Natural killer cell treated with Interleukin-12 subunit alpha and Interleukin-12 subunit beta and Interleukin-15 and Interleukin-18, amount 100 ng/mL, for 72 hours (primary cell): ENCODE measurements around the gene QSOX2. TPM values are rescaled to one million over a fixed set of nuclear protein-coding genes. Genes with fewer than 3 reads are reported as not detected.

Experiments used
- ATAC-seq, 2 donors: fragments of 150-1000 bp; cut with Tn5 transposase in 1 of 2; sonication (Bioruptor Pico), chemical (Tn5 transposase) in 1 of 2; 2 replicates each; pipeline ENCODE4 v1.10.0; 2021
- DNase-seq: peaks from one replicate; pipeline ENCODE4 v3.0.0; 2022; ENCODE audit warnings: low spot score
- H3K27ac Mint-ChIP-seq, 2 donors: 1 replicate in 1 of 2; 2 replicates in 1 of 2; pipeline ENCODE4 v1.8.0; 2022; ENCODE audit warnings: mixed read lengths in 2 of 2, mild to moderate bottlenecking in 1 of 2, moderate library complexity in 1 of 2
- H3K27me3 Mint-ChIP-seq, 2 donors: 1 replicate in 1 of 2; 2 replicates in 1 of 2; pipeline ENCODE4 v1.8.0; 2022; ENCODE audit warnings: mixed read lengths in 2 of 2
- H3K36me3 Mint-ChIP-seq: one replicate; pipeline ENCODE4 v1.8.0; 2022; ENCODE audit warnings: mixed read lengths
- H3K4me1 Mint-ChIP-seq, 2 donors: 1 replicate in 1 of 2; 2 replicates in 1 of 2; pipeline ENCODE4 v1.8.0; 2022; ENCODE audit warnings: low read depth in 2 of 2, mixed read lengths in 2 of 2, mild to moderate bottlenecking in 1 of 2
- H3K4me3 Mint-ChIP-seq: one replicate; pipeline ENCODE4 v1.8.0; 2022; ENCODE audit warnings: mixed read lengths
- H3K9me3 Mint-ChIP-seq: 2 replicates; pipeline ENCODE4 v1.8.0; 2022; ENCODE audit warnings: mixed read lengths
- total RNA-seq, 2 donors: library from RNA; stranded (reverse); gene quantifications; one replicate each; pipeline ENCODE4 v1.2.3, GENCODE V29; 2022

Gene QSOX2
- total RNA-seq, 2 donors from 2014 or later, result 16.4 to 27.3 TPM

DNA sequence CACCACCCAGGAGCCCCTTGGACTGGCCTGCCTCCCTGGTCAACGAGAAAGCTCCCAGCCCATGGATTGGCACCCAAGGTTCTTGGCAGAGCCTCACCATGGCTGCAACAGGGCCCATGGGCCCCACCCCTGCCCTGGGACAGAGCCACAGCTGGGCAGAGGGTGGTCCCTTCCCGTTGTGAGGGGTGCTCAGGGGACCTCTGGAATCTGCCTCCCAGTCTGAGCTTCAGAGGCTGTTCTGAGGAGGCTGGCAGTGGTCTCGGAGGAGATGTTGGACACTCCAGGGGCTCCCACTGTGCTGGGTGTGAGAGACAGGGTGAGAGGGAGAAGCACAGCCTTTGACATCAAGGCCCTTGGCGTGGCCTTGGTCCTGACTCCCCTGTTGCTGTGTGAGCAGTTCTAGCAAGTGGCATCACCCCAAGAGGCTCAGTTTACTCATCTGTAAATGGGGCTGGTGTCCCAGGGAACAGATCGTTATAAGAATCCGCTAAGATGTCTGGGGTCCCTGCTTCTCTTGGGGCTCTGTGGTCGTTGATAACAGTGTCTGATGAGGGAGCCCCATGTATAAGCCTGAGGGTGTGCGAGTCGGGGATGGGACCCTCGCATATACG is 73.7 kb downstream of the QSOX2 start:
- H3K4me1 Mint-ChIP-seq, result peaks cover 0 to 4% of the 10 kb centered on the region in 2 donors
- ATAC-seq (no peak), DNase-seq (no peak)
- H3K4me3 Mint-ChIP-seq, result no peak overlapping the region
- H3K9me3 Mint-ChIP-seq, result no peaks in the 10 kb centered on the region
- peaks cover 0 to 11% of the 10 kb centered on the region in 2 donors for H3K27me3 Mint-ChIP-seq
- H3K36me3 Mint-ChIP-seq, result no peaks in the 10 kb centered on the region
- no peak overlapping the region for H3K27ac Mint-ChIP-seq

DNA sequence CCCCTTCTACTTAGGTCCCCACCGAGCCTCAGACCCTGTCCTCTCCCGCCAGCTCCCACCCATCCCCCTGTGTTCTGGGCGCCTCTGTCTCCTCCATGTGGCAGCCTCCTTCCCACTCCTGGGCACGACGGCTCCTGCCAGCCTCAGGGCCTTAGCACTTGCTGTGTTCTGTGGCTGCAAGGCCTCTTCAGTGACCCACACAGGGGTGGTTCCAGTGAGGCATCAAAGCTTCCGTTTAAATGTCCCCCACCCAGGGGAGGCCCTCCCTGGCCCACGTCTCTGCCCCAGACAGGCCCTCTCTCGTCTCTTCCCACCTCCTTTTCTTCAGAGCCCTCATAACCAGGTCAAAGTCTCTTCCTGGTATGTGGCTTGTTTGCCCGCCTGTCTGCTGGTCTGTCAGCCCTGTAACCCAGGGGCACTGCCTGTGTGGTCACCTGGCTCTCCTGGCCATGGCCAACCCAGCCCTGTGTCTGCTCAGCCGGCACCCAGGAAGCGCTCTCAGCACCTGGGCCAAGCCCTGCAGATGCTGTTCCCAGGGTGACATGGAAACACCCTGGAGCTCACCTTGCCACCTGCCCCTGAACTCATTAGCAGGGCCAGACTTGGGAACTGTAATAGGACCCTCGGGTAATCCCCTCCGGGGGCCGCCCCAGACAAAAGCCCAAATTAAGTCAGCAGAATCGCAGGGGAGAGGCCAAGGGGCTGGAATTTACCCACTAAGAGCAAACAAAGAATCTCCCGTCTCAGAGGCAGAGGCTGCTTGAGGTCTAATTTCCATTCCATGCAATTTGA is 74.4 kb downstream of the QSOX2 start:
- Mint-ChIP-seq H3K4me3 (no peak overlapping the region), H3K4me1 (peaks cover 0 to 4% of the 10 kb centered on the region in 2 donors), H3K27ac (no peak overlapping the region), H3K27me3 (peaks cover 0 to 11% of the 10 kb centered on the region in 2 donors), H3K36me3 (no peaks in the 10 kb centered on the region), H3K9me3 (no peaks in the 10 kb centered on the region)
- no peak for DNase-seq
- no peak for ATAC-seq

DNA sequence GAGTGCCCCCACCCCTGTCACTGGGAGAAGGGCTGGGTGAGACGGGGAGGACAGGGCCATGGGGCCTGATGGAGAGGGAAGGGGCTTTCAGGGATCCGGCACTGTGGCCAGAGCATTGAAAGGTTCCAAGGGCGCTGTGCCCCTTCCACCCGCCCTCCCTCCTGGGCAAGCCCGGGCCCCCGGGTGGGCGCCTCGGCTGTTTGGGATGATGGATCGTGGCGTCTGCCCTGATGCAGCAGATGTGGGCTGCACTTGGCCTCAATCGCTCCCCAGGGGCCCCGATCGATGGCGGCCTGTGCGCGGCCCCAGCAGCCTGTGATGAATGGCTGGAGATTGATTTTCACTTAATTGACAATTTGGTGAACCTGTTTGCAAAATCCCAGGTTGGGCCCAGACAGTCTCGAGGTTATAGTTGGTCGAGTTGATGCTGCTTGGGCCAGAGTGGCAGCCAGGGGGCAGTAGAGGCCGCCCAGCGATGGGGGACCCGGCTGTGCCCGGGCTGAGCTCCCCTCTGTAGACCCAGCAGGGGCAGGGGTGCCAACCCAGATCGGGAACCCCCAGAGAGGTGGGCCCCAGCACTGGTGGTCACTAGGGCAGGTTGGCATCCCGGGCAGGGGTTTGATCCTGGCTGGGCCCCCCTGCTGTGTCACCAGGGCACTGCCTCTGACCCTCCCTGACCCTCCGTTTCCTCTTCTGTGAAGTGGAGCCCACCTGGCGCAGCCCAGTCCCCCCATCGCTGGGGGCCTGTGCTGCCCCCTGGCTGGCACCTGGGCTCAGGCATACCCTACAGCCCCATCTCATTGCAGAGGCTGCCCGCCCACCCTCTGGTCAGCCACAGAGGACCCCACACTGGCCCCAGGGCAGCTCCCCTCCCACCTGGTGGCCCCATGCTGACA is 75.4 kb downstream of the QSOX2 start:
- DNase-seq, result no peak
- no peak overlapping the region for H3K4me3 Mint-ChIP-seq
- H3K4me1 Mint-ChIP-seq, result peaks cover 0 to 4% of the 10 kb centered on the region in 2 donors
- H3K9me3 Mint-ChIP-seq, result no peaks in the 10 kb centered on the region
- ATAC-seq, result peak; percentile 52 to 67
- H3K27me3 Mint-ChIP-seq, result peaks cover 0 to 11% of the 10 kb centered on the region in 2 donors
- H3K36me3 Mint-ChIP-seq, result no peaks in the 10 kb centered on the region
- no peak overlapping the region for H3K27ac Mint-ChIP-seq

DNA sequence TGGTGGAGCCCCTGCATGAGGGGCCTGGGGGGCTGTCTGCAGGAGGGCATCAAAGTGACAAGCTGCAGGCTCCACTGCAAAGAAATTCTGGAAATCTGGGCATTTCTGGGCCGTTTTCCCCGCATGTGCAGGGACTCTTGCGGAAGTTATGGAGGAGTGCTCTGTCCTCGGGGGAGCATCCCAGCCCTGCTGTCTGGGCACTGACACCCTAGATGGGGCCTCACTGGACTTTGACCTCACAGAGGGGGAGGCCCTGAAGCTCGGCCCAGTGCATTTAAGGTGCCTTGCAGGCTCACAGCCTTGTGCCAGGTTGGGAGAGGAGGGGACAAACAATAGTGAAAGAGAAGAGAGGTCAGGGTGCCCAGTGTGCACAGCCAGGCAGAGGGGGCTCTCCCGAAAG is 76.1 kb downstream of the QSOX2 start:
- no peaks in the 10 kb centered on the region for H3K36me3 Mint-ChIP-seq
- H3K9me3 Mint-ChIP-seq, result no peaks in the 10 kb centered on the region
- no peak overlapping the region for H3K4me3 Mint-ChIP-seq
- H3K4me1 Mint-ChIP-seq, result peaks cover 0 to 4% of the 10 kb centered on the region in 2 donors
- no peak for DNase-seq
- H3K27ac Mint-ChIP-seq, result no peak overlapping the region
- no peak for ATAC-seq
- H3K27me3 Mint-ChIP-seq, result peaks cover 0 to 14% of the 10 kb centered on the region in 2 donors

DNA sequence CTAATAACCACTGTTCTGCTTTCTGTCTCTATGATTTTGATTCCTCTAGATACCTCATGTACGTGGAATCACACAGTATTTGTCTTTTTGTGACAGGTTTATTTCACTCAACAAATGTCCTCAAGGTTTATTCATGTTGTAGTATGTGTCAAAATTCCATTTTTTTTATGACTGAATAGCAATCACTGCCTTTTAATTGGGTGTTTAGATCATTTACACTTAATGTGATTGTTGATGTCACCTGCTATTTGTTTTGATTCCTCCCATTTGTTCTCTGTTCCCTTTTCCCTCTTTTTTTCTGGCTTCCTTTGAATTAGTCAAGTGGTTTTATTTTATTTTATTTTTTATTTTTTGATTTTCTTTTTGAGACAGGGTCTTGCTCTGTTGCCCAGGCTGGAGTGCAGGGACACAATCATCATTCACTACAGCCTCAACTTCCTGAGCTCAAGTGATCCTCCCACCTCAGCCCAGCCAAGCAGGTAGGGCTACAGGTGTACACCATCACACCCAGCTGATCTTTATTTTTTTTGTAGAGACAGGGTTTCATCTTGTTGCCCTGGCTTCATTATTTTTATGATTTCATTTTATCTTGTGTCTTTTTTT is 82.3 kb downstream of the QSOX2 start:
- Mint-ChIP-seq H3K9me3 (peaks cover 2% of the 10 kb centered on the region), H3K27ac (no peak overlapping the region), H3K4me1 (no peaks in the 10 kb centered on the region), H3K4me3 (no peak overlapping the region), H3K36me3 (no peaks in the 10 kb centered on the region), H3K27me3 (peaks cover 0 to 8% of the 10 kb centered on the region in 2 donors)
- DNase-seq (no peak), ATAC-seq (no peak)

DNA sequence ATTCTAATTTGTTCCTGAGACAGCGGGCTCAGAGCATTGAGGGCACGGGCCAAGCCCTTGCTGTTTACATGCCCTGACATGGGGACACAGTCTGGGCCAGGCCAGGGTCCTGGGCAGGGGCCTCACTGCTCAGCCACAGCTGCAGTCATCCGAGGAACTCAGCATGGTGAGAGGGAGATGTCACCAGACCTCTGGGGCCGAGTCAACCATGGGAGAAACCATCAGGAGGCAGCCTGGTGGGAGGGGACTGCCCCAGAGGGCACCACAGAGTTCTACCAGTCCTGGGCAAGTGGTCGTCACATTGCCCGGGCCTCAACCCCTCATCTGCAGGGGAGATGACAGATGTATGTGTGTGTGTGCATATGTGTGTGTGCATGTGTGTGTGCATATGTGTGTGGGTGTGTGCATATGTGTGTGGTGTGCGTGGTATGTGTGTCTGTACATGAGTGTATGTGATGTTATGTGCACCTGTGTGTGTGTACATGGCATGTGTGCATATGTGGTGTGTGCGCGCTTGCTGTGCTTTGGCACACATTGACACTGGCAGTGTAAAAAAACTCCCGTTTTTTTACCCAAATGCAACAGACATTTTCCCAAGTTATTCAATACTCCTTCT is 84.5 kb downstream of the QSOX2 start:
- ATAC-seq (no peak), DNase-seq (no peak)
- no peak overlapping the region for H3K4me3 Mint-ChIP-seq
- H3K9me3 Mint-ChIP-seq, result peaks cover 2% of the 10 kb centered on the region
- no peaks in the 10 kb centered on the region for H3K36me3 Mint-ChIP-seq
- no peak overlapping the region for H3K27ac Mint-ChIP-seq
- no peaks in the 10 kb centered on the region for H3K4me1 Mint-ChIP-seq
- H3K27me3 Mint-ChIP-seq, result peaks cover 0 to 6% of the 10 kb centered on the region in 2 donors

DNA sequence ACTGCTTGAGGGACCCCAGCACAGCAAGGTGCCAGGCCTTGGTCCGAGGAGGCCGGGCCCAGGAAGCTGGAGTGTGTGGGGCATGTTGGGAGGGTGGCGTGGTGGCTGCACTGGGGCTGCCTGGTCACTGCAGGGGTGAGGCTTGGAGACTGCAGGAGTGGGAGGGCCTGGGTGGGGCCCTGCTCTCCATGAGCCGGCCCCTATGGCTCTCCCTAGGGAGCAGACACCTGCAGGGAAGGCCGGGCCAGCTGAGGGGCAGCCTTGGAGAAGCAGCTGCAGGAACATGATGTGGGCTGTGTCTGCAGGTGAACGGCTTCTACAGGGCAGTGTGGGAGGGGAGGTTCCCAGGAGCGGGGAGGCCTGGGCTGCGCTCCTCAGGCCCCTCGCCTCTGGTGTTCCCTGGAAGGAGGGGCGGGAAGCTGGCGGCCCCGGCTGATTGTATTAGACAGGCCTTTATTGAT is 85.2 kb downstream of the QSOX2 start:
- peak in 1 of 2 donors; percentile 32 for ATAC-seq
- Mint-ChIP-seq H3K36me3 (no peaks in the 10 kb centered on the region), H3K27ac (no peak overlapping the region), H3K4me3 (no peak overlapping the region), H3K9me3 (peaks cover 2% of the 10 kb centered on the region), H3K27me3 (peaks cover 0 to 9% of the 10 kb centered on the region in 2 donors), H3K4me1 (no peaks in the 10 kb centered on the region)
- DNase-seq, result no peak

DNA sequence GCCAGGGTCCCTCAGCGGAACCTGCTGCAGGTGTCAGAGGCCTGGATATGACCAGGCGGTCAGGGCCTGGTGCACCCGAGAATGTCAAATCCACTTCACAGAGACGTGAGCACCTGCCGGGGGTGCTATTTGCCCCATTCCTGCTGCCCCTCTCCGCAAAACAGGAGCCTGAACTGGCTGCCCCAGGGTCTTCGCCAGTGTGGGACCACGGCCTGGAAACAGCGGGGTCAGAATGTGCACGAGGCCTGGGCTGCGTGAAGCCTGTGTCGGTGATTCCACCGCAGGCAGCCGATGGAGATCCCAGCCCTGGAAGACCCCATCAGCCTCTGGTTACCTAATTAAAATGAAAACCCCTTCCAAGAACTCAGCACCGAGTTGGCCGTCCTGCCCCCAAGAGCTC is 85.8 kb downstream of the QSOX2 start:
- H3K4me1 Mint-ChIP-seq, result no peaks in the 10 kb centered on the region
- peaks cover 2% of the 10 kb centered on the region for H3K9me3 Mint-ChIP-seq
- H3K4me3 Mint-ChIP-seq, result no peak overlapping the region
- H3K27ac Mint-ChIP-seq, result no peak overlapping the region
- H3K27me3 Mint-ChIP-seq, result peaks cover 0 to 10% of the 10 kb centered on the region in 2 donors
- ATAC-seq, result no peak
- DNase-seq, result no peak
- no peaks in the 10 kb centered on the region for H3K36me3 Mint-ChIP-seq

DNA sequence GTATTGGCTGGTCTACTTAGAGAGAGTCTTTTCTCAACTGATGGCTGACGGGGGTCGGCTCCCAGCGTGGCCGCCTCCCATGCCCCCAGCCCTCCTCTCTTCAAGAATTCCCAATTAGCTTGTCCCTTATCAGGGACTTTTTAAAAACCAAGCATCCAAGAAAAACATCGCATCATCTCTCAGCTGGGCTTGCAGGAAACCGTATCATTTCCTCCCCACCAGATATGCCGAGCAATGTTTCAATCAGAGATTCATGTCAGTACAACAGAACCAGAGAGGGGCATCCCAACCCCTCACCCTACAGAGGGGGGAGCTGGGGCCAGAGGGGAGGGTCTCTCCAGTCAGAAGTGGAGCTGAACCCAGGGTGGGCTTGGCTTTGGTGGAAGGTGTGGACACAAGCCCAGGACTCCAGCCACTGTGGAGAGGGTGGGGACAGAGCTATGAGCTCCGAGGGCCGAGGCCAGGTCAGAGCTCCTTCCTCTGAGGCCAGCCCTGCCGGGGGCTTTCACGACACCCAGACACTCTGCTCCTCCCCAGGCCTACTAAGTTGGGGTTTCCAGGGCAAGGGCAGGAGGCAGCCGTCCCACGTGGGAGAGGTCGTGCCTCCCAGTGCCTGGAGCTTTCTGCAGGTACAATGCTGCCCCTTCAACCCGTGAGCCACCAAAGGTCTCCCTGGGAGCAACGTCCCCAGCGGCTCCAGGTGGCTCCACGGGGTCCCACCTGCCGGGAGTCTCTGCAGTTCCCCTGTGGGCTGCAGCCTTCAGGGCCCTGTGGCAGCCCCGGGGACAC is 87.9 kb downstream of the QSOX2 start:
- Mint-ChIP-seq H3K27ac (no peak overlapping the region), H3K36me3 (no peaks in the 10 kb centered on the region), H3K4me1 (no peaks in the 10 kb centered on the region), H3K9me3 (no peaks in the 10 kb centered on the region), H3K27me3 (peaks cover 0 to 6% of the 10 kb centered on the region in 2 donors), H3K4me3 (no peak overlapping the region)
- ATAC-seq (peak in 1 of 2 donors; percentile 3), DNase-seq (no peak)

Other genes with a start within 250 kb of the QSOX2 start
- 10 to 100 TPM; 19.2 to 21.1 TPM for gene NACC2, start 150.5 kb downstream of the QSOX2 start, total RNA-seq
- gene TMEM250, start 126.9 kb downstream of the QSOX2 start, total RNA-seq, result 10 to 100 TPM; 29.1 to 42.3 TPM
- gene LHX3, start 40.7 kb downstream of the QSOX2 start, total RNA-seq, result under 1 TPM in 1 of 2 donors, not detected in 1; 0.12 TPM
- not detected for gene CCDC187, start 58.3 kb upstream of the QSOX2 start, total RNA-seq
- 1 to 10 TPM; 1.7 to 2.3 TPM for gene GPSM1, start 81.7 kb upstream of the QSOX2 start, total RNA-seq
- 10 to 100 TPM; 30.0 to 41.2 TPM for gene DNLZ, start 117.9 kb upstream of the QSOX2 start, total RNA-seq
- gene CARD9, start 127.9 kb upstream of the QSOX2 start, total RNA-seq, result 1 to 10 TPM; 2.8 to 9.4 TPM
- 10 to 100 TPM; 11.3 to 48.5 TPM for gene SNAPC4, start 154.4 kb upstream of the QSOX2 start, total RNA-seq
- gene ENTR1, start 164.8 kb upstream of the QSOX2 start, total RNA-seq, result 10 to 100 TPM; 24.1 to 86.6 TPM
- 100 to 1,000 TPM in 1 of 2 donors, 10 to 100 TPM in 1; 66.2 to 107 TPM for gene PMPCA, start 164.8 kb upstream of the QSOX2 start, total RNA-seq
- gene INPP5E, start 194.0 kb upstream of the QSOX2 start, total RNA-seq, result 10 to 100 TPM; 10.4 to 18.1 TPM
- 100 to 1,000 TPM; 104 to 121 TPM for gene SEC16A, start 237.2 kb upstream of the QSOX2 start, total RNA-seq